HG02852 (cell line): ENCODE data around the gene MAGEA9B.
"Not testable (repeated sequence)": the region's sequence is repeated elsewhere in the genome, so short reads cannot be mapped to it uniquely, and the experiment has no call there.

Source experiments
- ATAC-seq: cut with Tn5 transposase; IDR thresholded peaks from one replicate; pipeline ENCODE4 v1.9.1; 2021; ENCODE audit warnings: mild to moderate bottlenecking, moderate library complexity; ENCODE audit not compliant: unreplicated experiment

The MAGEA9B gene

DNA sequence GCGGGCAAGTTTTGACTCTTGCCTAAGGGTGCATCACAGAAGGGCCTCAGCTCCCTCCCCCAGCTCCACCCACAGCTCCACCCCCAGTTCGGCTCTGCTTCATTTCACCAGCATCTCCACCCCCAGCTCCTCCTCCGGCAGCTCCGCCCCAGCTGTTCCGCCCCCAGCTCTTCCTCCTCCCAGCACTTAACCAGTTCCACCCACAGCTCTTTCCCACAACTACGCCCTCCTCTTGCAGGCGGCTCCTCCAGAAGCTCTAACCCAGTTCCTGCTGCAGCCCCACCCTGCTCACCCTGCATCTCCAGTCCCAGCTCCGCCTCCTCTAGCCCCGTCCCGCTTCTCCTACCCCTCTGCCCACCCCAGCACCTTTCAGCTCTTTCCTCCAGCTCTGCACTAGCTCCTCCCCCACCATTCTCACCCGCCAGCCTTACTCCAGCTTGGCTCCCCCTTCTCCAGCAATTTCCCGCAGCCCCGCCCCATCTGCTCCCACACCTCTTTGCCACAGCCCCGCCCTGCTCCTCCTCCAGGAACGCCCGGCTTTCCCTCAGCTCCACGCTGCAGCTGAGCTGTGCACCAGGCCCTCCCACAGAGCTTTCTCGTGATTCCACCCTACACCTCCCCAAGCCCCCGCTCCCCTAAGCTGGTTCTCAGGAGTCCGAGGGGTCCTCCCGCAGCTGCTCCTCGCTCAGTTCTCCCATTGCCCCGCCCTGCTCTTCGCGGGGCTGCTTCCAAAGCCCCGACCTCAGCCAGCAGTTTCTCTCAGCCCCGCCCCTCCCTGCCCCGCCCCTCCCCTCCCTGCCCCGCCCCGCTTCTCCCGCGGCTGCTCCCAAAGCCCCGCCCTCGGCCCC, 47.8 kb downstream of the MAGEA9B start:
- ATAC-seq: peak; percentile 41

DNA sequence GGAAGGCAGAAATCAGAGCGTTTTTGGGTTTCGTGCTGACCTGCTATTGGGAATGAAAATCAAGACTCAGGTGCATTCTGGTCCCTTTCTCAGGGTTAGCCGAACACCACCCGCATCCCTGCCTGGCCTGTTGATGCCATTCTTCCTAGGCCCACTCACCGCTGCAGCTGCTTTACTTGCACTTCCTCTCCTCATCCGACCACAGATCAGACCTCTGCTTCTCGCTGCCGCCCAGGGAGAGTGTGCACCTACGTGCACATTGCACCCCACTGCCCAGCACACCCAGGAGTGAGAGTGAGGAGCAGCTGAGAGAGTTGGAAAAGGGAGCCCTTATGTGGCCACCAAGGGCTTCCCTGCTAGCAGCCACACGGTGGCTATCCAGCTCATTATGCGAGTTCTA, 49.8 kb downstream of the MAGEA9B start:
- not testable (repeated sequence) for ATAC-seq

DNA sequence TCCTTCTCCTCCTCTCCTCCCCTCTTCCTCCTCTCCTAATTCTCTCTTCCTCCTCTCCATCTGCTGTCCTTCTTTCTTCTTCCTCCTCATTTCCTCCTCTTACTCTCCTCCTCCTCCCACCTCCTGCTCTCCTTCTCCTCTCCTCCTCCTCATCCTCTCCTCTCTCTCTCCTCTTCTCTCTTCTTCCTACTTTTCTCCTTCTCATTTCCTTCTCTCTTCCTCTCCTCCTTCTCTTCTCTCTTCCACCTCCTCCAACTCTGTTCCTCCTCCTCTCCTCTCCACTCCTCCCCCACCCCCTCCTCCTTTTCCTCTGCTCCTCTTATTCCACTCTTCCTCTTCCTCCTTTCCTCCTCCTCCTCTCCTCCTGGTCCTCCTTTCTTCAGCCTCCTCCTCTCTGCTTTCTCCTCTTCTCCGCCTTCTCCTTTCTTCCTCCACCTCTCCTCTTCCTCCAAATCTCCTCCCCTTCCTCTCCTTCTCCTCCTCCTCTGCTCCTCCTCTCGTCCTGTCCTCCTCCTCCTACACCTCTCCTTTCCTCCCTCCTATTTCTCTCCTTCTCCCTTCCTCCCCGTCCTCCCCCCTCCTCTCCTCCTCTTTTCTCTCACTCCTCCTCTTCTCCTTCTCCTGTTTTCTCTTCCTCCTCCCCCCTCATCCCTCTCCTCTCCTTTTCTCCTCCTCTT, 52.2 kb downstream of the MAGEA9B start:
- ATAC-seq: not testable (repeated sequence)

DNA sequence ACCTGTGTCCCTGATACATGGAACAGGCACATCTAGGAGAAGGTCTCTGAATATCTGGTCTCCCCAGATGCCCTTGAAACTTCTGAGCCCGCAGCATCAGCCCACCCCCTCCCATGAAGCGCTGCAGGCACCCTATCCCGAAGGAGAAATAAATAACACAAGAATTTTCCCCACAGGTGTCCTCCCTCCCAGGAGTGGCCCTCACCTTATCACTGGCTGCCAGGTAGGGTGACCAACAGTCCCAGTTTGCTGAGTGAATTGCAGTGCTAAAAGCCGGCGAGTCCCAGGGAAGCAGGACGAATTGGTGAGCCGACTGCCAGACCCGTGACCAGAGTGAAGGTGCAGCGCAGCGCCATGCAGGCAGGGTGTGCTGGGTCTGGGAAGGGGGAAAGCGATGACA, 53.3 kb downstream of the MAGEA9B start:
- not testable (repeated sequence) for ATAC-seq

DNA sequence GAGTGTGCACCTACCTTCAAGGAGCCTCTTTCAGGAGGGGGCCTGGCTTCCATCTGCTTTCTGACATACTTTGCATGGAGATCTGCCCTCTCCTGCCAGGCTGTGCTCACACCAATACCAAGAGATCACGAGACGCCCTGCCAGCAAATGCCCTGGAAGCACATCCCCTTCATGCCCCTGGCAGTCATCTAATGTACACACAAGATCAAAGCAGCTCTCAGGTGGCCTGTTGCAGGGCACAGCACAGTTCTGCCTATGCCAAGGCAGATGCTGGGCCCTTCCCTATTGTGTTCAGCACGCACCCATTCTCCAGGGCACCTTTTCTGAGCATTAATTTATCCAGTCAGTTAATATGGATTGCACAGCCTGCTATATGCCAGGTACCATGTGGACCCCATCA, 54.4 kb downstream of the MAGEA9B start:
- ATAC-seq: not testable (repeated sequence)
